ENCODE results near the gene KIF2A.

Gene KIF2A

DNA sequence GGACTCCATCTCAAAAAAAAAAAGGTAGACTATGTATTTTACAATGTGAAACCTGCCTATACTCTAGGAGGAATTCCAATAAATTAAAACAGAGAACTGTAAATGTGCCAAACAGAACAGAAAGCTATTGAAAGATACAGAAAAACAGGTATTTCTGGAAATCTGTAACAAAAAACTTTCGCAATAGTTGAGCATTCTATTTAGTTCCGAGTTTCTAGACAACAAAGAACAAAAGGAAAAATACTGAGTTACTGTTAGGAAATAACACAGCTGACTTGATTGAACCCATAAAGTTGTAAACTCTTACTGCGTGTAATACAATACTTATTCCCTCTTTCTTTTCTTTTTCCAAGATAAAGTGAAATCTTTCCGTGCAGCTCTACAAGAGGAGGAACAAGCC lies 79.1 kb downstream of the KIF2A start:
- Histone ChIP-seq H3K4me3 (ENCODE audit: low read depth in 1 of 2, low read length in 2 of 2) (no peak overlapping the region), H3K9ac (ENCODE audit: low read depth, low read length) (no peak overlapping the region), H3K36me3 (ENCODE audit: insufficient read depth, low read length) (peaks cover 94% of the 10 kb centered on the region), H2AFZ (ENCODE audit: low read depth, low read length) (no peak overlapping the region), H4K20me1 (ENCODE audit: insufficient read depth, low read length) (peaks cover 6% of the 10 kb centered on the region; the same call in 1 of the 2 replicates), H3K27me3 (ENCODE audit: insufficient read depth, low read length, poor library complexity) (no peaks in the 10 kb centered on the region), H3K27ac (ENCODE audit: low read length) (no peak overlapping the region), H3K9me3 (ENCODE audit: insufficient read depth, low read length, severe bottlenecking) (no peaks in the 10 kb centered on the region), H3K4me1 (ENCODE audit: insufficient read depth, low read length) (no peaks in the 10 kb centered on the region), H3K4me2 (ENCODE audit: insufficient read depth, low read length) (no peak overlapping the region), H3K79me2 (ENCODE audit: insufficient read depth, low read length) (peaks cover 4% of the 10 kb centered on the region; the same call in 1 of the 2 replicates)
- ATAC-seq (ENCODE audit: insufficient read depth, low read depth) (no peak), DNase-seq (no peak)
- TF ChIP-seq, protein P1, sequence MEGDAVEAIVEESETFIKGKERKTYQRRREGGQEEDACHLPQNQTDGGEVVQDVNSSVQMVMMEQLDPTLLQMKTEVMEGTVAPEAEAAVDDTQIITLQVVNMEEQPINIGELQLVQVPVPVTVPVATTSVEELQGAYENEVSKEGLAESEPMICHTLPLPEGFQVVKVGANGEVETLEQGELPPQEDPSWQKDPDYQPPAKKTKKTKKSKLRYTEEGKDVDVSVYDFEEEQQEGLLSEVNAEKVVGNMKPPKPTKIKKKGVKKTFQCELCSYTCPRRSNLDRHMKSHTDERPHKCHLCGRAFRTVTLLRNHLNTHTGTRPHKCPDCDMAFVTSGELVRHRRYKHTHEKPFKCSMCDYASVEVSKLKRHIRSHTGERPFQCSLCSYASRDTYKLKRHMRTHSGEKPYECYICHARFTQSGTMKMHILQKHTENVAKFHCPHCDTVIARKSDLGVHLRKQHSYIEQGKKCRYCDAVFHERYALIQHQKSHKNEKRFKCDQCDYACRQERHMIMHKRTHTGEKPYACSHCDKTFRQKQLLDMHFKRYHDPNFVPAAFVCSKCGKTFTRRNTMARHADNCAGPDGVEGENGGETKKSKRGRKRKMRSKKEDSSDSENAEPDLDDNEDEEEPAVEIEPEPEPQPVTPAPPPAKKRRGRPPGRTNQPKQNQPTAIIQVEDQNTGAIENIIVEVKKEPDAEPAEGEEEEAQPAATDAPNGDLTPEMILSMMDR (IDR thresholded peaks at IDR 0.05; ENCODE audit: borderline replicate concordance, extremely low read depth, low read length, poor library complexity, severe bottlenecking), result no peak
- TF ChIP-seq EZH2 (IDR thresholded peaks at IDR 0.05; ENCODE audit: borderline replicate concordance, low read depth, low read length, severe bottlenecking), result no peak

DNA sequence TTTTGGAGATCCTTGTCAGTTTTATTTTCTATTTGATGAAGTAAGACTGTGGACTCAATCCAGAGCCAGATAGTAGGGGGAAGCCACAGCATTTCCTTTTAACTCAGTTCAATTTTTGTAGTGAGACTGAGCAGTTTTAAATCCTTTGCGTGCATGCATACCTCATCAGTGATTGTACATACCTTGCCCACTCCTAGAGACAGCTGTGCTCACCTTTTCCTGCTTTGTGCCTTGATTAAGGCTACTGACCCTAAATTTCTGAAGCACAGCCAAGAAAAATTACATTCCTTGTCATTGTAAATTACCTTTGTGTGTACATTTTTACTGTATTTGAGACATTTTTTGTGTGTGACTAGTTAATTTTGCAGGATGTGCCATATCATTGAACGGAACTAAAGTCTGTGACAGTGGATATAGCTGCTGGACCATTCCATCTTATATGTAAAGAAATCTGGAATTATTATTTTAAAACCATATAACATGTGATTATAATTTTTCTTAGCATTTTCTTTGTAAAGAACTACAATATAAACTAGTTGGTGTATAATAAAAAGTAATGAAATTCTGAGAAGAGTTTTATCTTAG lies 79.9 kb downstream of the KIF2A start:
- H3K4me2 ChIP-seq (ENCODE audit: insufficient read depth, low read length), result no peak overlapping the region
- peaks cover 6% of the 10 kb centered on the region; the same call in 1 of the 2 replicates for H4K20me1 ChIP-seq (ENCODE audit: insufficient read depth, low read length)
- peaks cover 4% of the 10 kb centered on the region; the same call in 1 of the 2 replicates for H3K79me2 ChIP-seq (ENCODE audit: insufficient read depth, low read length)
- no peak overlapping the region for H3K9ac ChIP-seq (ENCODE audit: low read depth, low read length)
- no peak overlapping the region for H2AFZ ChIP-seq (ENCODE audit: low read depth, low read length)
- no peak overlapping the region for H3K27ac ChIP-seq (ENCODE audit: low read length)
- no peak overlapping the region for H3K4me3 ChIP-seq (ENCODE audit: low read depth in 1 of 2, low read length in 2 of 2)
- peaks cover 94% of the 10 kb centered on the region for H3K36me3 ChIP-seq (ENCODE audit: insufficient read depth, low read length)
- no peaks in the 10 kb centered on the region for H3K9me3 ChIP-seq (ENCODE audit: insufficient read depth, low read length, severe bottlenecking)
- TF ChIP-seq, protein P1 (IDR thresholded peaks at IDR 0.05; ENCODE audit: borderline replicate concordance, extremely low read depth, low read length, poor library complexity, severe bottlenecking), result no peak
- no peak for TF ChIP-seq EZH2 (IDR thresholded peaks at IDR 0.05; ENCODE audit: borderline replicate concordance, low read depth, low read length, severe bottlenecking)
- no peak for ATAC-seq (ENCODE audit: insufficient read depth, low read depth)
- no peaks in the 10 kb centered on the region for H3K4me1 ChIP-seq (ENCODE audit: insufficient read depth, low read length)
- H3K27me3 ChIP-seq (ENCODE audit: insufficient read depth, low read length, poor library complexity), result no peaks in the 10 kb centered on the region
- no peak for DNase-seq

DNA sequence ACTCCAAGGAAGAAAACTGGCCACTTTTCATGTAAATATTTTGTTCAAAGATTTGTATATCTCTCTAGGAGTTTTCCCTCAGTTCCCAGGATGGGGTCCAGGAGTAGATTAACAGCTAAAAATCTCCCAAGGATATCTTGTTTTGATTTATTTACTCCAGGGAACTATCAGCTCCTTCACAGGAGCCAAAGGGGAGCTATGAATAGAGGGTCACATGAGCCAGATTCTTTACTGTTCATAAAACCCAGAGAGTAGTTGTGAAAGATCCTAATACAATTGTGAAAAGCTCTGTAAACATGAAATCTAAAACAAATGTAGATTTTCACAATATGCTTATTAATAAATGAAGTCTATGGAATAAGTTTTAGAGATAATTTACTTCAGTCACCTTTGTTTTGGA lies 80.8 kb downstream of the KIF2A start:
- H3K4me2 ChIP-seq (ENCODE audit: insufficient read depth, low read length), result no peak overlapping the region
- H3K9me3 ChIP-seq (ENCODE audit: insufficient read depth, low read length, severe bottlenecking), result no peaks in the 10 kb centered on the region
- H3K4me3 ChIP-seq (ENCODE audit: low read depth in 1 of 2, low read length in 2 of 2), result no peak overlapping the region
- no peak overlapping the region for H2AFZ ChIP-seq (ENCODE audit: low read depth, low read length)
- H3K27me3 ChIP-seq (ENCODE audit: insufficient read depth, low read length, poor library complexity), result no peaks in the 10 kb centered on the region
- no peak overlapping the region for H3K27ac ChIP-seq (ENCODE audit: low read length)
- no peak for TF ChIP-seq EZH2 (IDR thresholded peaks at IDR 0.05; ENCODE audit: borderline replicate concordance, low read depth, low read length, severe bottlenecking)
- TF ChIP-seq, protein P1 (IDR thresholded peaks at IDR 0.05; ENCODE audit: borderline replicate concordance, extremely low read depth, low read length, poor library complexity, severe bottlenecking), result no peak
- peaks cover 94% of the 10 kb centered on the region for H3K36me3 ChIP-seq (ENCODE audit: insufficient read depth, low read length)
- peaks cover 4% of the 10 kb centered on the region; the same call in 1 of the 2 replicates for H3K79me2 ChIP-seq (ENCODE audit: insufficient read depth, low read length)
- no peak for ATAC-seq (ENCODE audit: insufficient read depth, low read depth)
- H3K4me1 ChIP-seq (ENCODE audit: insufficient read depth, low read length), result no peaks in the 10 kb centered on the region
- H3K9ac ChIP-seq (ENCODE audit: low read depth, low read length), result no peak overlapping the region
- DNase-seq, result no peak
- peaks cover 6% of the 10 kb centered on the region; the same call in 1 of the 2 replicates for H4K20me1 ChIP-seq (ENCODE audit: insufficient read depth, low read length)
